Liver (tissue), 9 donors: Measurements from ENCODE around the gene PHC2. TPM values are rescaled to one million over a fixed set of nuclear protein-coding genes. Genes with fewer than 3 reads are reported as not detected.

Experiments used
- DNase-seq: peaks from one replicate; pipeline ENCODE4 v3.0.0-alpha.2; 2017; ENCODE audit warnings: low spot score
- H3K27ac ChIP-seq, 2 donors: one replicate each; pipeline ENCODE4 v1.7.0; 2013; ENCODE audit warnings: inconsistent platforms in 2 of 2, low read length in 2 of 2, control low read depth in 1 of 2, low read depth in 1 of 2, mild to moderate bottlenecking in 1 of 2
- H3K27me3 ChIP-seq, 4 donors: one replicate each; pipeline versions ENCODE4 v1.6.1 to v1.7.0; 2013; ENCODE audit warnings: low read length in 3 of 4, inconsistent platforms in 1 of 4, mild to moderate bottlenecking in 1 of 4, moderate library complexity in 1 of 4; ENCODE audit not compliant: control insufficient read depth in 4 of 4, insufficient read depth in 4 of 4
- H3K36me3 ChIP-seq, 4 donors: one replicate each; pipeline versions ENCODE4 v1.6.1 to v1.7.0; 2013; ENCODE audit warnings: low read length in 3 of 4, mild to moderate bottlenecking in 3 of 4, low read depth in 1 of 4, moderate library complexity in 1 of 4; ENCODE audit not compliant: control insufficient read depth in 4 of 4, insufficient read depth in 3 of 4
- H3K4me1 ChIP-seq, 4 donors: one replicate each; pipeline versions ENCODE4 v1.6.1 to v1.7.0; 2013; ENCODE audit warnings: low read length in 3 of 4, mild to moderate bottlenecking in 3 of 4, moderate library complexity in 1 of 4; ENCODE audit not compliant: control insufficient read depth in 4 of 4, insufficient read depth in 4 of 4
- H3K4me3 ChIP-seq, 3 donors: one replicate each; pipeline versions ENCODE4 v1.6.1 to v1.7.0; 2013; ENCODE audit warnings: low read length in 3 of 3, control low read depth in 1 of 3, low read depth in 1 of 3, mild to moderate bottlenecking in 1 of 3
- H3K9ac ChIP-seq, 2 donors: one replicate each; pipeline ENCODE4 v1.7.0; 2013; ENCODE audit warnings: low read length in 2 of 2, mild to moderate bottlenecking in 2 of 2, moderate library complexity in 2 of 2, control low read depth in 1 of 2, low read depth in 1 of 2
- H3K9me3 ChIP-seq, 4 donors: one replicate each; pipeline versions ENCODE4 v1.6.1 to v1.7.0; 2013; ENCODE audit warnings: low read length in 3 of 4; ENCODE audit not compliant: control insufficient read depth in 4 of 4
- ATF3 ChIP-seq: IDR thresholded peaks from 2 replicates; pipeline ENCODE4 v1.6.1; 2016; ENCODE audit warnings: antibody characterized with exemption
- CTCF ChIP-seq: fragments of 150-350 bp; IDR thresholded peaks from 2 replicates; pipeline ENCODE4 v1.5.1; 2017; ENCODE audit warnings: improper control_type of control experiment, low read depth, low read length; ENCODE audit not compliant: missing input control
- EGR1 ChIP-seq, 2 donors: IDR thresholded peaks; 2 replicates each; pipeline ENCODE4 v1.6.1; 2016 to 2018; ENCODE audit warnings: antibody characterized with exemption in 2 of 2, low read depth in 2 of 2
- FOXA1 ChIP-seq: IDR thresholded peaks from 2 replicates; pipeline ENCODE4 v1.6.1; 2016; ENCODE audit warnings: antibody characterized with exemption
- FOXA2 ChIP-seq: IDR thresholded peaks from 2 replicates; pipeline ENCODE4 v1.6.1; 2016; ENCODE audit warnings: antibody characterized with exemption
- GABPA ChIP-seq, 2 donors: IDR thresholded peaks in 1 of 2; conservative IDR thresholded peaks in 1 of 2; 2 replicates each; pipeline ENCODE4 v1.6.1; 2016; ENCODE audit warnings: antibody characterized with exemption in 2 of 2, mild to moderate bottlenecking in 1 of 2, moderate library complexity in 1 of 2
- HNF4A ChIP-seq, 2 donors: conservative IDR thresholded peaks; 2 replicates each; pipeline ENCODE4 v1.6.1; 2016; ENCODE audit warnings: antibody characterized with exemption in 2 of 2, mild to moderate bottlenecking in 2 of 2
- HNF4G ChIP-seq: IDR thresholded peaks from 2 replicates; pipeline ENCODE4 v1.6.1; 2016; ENCODE audit warnings: antibody characterized with exemption
- JUND ChIP-seq, 2 donors: IDR thresholded peaks; 2 replicates each; pipeline ENCODE4 v1.6.1; 2016; ENCODE audit warnings: antibody characterized with exemption in 2 of 2
- MAX ChIP-seq: IDR thresholded peaks from 2 replicates; pipeline ENCODE4 v1.6.1; 2016; ENCODE audit warnings: antibody characterized with exemption
- NR2F2 ChIP-seq: IDR thresholded peaks from 2 replicates; pipeline ENCODE4 v1.6.1; 2016; ENCODE audit warnings: antibody characterized with exemption
- RAD21 ChIP-seq, 2 donors: IDR thresholded peaks; 2 replicates each; pipeline ENCODE4 v1.6.1; 2016; ENCODE audit warnings: antibody characterized with exemption in 2 of 2, mild to moderate bottlenecking in 2 of 2
- REST ChIP-seq: IDR thresholded peaks from 2 replicates; pipeline ENCODE4 v1.6.1; 2016; ENCODE audit warnings: antibody characterized with exemption, mild to moderate bottlenecking
- RXRA ChIP-seq, 2 donors: IDR thresholded peaks; 2 replicates each; pipeline ENCODE4 v1.6.1; 2017 to 2018; ENCODE audit warnings: antibody characterized with exemption in 2 of 2, mild to moderate bottlenecking in 1 of 2
- SP1 ChIP-seq: IDR thresholded peaks from 2 replicates; pipeline ENCODE4 v1.6.1; 2018; ENCODE audit warnings: antibody characterized with exemption, mild to moderate bottlenecking
- TAF1 ChIP-seq: conservative IDR thresholded peaks from 2 replicates; pipeline ENCODE4 v1.6.1; 2016; ENCODE audit warnings: antibody characterized with exemption, mild to moderate bottlenecking
- YY1 ChIP-seq: IDR thresholded peaks from 2 replicates; pipeline ENCODE4 v1.6.1; 2016; ENCODE audit warnings: antibody characterized with exemption, mild to moderate bottlenecking
- ZBTB33 ChIP-seq: IDR thresholded peaks from 2 replicates; pipeline ENCODE4 v1.6.1; 2016; ENCODE audit warnings: antibody characterized with exemption
- WGBS: extraction: QIAGEN DNeasy Blood & Tissue Kit; methylation state at CpG from one replicate; pipeline ENCODE4 v1.1.7; 2013; 5-methylcytosine and 5-hydroxymethylcytosine counted together
- polyA plus RNA-seq, 2 donors: library from polyadenylated mRNA; stranded (reverse) in 1 of 2; unstranded in 1 of 2; fragments of 200-250 nt in 1 of 2; fragments of >200 nt in 1 of 2; fragmentation: Nextera tagmentation in 1 of 2; extraction: Ambion mirVana in 1 of 2; gene quantifications; one replicate each; pipeline versions ENCODE4 v1.2.1 to v1.2.3, GENCODE V29; 2013 to 2015
- total RNA-seq, 2 donors: library from RNA; depleted of rRNA; stranded (reverse); fragments of >200 nt; gene quantifications; one replicate each; pipeline ENCODE4 v1.2.3, GENCODE V29; 2014
- donor health status: healthy.
- donor health status: healthy.
- donor health status: healthy.
- donor health status: healthy.
- donor health status: healthy.

PHC2 gene
- total and polyA plus RNA-seq, 4 donors: 19.1 to 67.8 (median 44.7) TPM

GRCh38 chr1:33371334-33371733 is 59.6 kb downstream of the PHC2 start:
- Histone ChIP-seq H3K27ac (no peak overlapping the region), H3K9ac (no peak overlapping the region), H3K4me3 (no peak overlapping the region), H3K27me3 (no peaks in the 10 kb centered on the region), H3K4me1 (peaks cover 0 to 4% (median 0%) of the 10 kb centered on the region in 4 donors), H3K36me3 (peaks cover 0 to 8% (median 3%) of the 10 kb centered on the region in 4 donors), H3K9me3 (no peaks in the 10 kb centered on the region)
- no peak for TF ChIP-seq TAF1
- no peak for TF ChIP-seq ATF3
- TF ChIP-seq REST: no peak
- TF ChIP-seq NR2F2: no peak
- TF ChIP-seq YY1: no peak
- no peak for TF ChIP-seq HNF4G
- TF ChIP-seq JUND (IDR thresholded peaks at IDR 0.05): no peak
- no peak for TF ChIP-seq RXRA (IDR thresholded peaks at IDR 0.05)
- no peak for TF ChIP-seq EGR1 (IDR thresholded peaks at IDR 0.05; ENCODE audit: low read depth in 2 of 2)
- TF ChIP-seq ZBTB33: no peak
- no peak for TF ChIP-seq HNF4A (conservative IDR thresholded peaks at IDR 0.05)
- TF ChIP-seq CTCF: no peak
- no peak for TF ChIP-seq MAX
- TF ChIP-seq FOXA1: no peak
- no peak for TF ChIP-seq SP1
- no peak for TF ChIP-seq FOXA2
- TF ChIP-seq RAD21 (IDR thresholded peaks at IDR 0.05): no peak
- TF ChIP-seq GABPA (IDR thresholded peaks at IDR 0.05 in 1 of 2, conservative IDR thresholded peaks at IDR 0.05 in 1 of 2): no peak
- no peak for DNase-seq
- 94% methylated on average over 9 of the region's 9 CpGs for WGBS
